ENCODE measurements around the gene HOXA3. TPM values are rescaled to one million over a fixed set of nuclear protein-coding genes. Genes with fewer than 3 reads are reported as not detected.
A peak's percentile ranks its signal among the peaks of the same experiment; 100 is the strongest.

The HOXA3 gene
- total RNA-seq, 2 donors from 2014 or later: not detected

DNA sequence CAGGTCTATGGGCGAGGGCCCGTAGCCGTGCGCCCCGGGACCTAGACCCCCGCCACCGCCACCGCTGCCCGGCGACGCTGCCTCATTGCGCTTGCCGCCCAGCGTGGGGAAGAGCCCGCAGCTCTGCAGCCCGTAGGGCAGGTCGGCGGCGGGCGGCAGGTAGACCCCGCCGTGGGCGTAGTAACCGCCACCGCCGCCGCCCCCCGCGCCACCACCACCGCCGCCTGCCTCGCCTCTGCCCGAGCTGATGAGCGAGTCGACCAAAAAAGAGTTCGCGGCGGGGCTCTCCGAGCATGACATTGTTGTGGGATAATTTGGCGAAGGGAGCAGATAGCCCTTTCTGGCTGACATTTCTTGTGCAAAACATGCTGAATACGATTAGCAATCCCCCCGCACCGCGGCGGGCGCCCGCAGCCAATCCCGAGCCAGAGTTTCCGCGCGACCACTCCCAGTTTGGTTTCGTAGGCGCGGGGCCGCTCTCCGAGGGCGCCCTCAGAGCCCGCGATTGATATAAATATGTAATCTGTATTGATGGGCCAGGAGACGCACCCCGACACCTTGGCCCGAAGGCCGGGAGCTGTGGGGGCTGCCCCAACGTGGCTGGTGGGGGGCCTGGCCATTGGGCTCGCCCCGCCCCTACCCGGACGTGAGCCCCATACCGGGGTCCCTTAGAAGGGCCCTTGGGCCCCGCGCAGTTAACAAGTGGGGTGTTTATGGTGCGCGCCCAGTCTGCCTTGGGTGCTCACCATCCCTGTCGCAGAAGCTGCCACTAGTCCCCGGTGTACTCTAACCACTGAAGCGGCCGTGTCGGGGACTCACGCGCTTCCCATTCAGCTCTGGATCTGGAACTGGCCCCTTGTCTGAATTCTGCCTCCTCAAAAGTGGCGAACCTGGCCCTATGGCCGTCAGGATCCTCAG lies 21.8 kb upstream of the HOXA3 start, which contains the start of gene HOXA10:
TSS of gene HOXA10 (minus strand) at position 365 of the 918 bp plus-strand sequence. CDS start at position 351, 14 bp downstream.
- DNase-seq (ENCODE audit: low spot score in 2 of 2) (peak in 1 of 2 donors; percentile 50), ATAC-seq (no peak)
- H3K27ac Mint-ChIP-seq: no peak within 1 kb of the TSS
- peaks cover 0 to 12% of the 10 kb centered on the region in 2 donors for H3K36me3 Mint-ChIP-seq
- H3K9me3 Mint-ChIP-seq: no peaks in the 10 kb centered on the region

DNA sequence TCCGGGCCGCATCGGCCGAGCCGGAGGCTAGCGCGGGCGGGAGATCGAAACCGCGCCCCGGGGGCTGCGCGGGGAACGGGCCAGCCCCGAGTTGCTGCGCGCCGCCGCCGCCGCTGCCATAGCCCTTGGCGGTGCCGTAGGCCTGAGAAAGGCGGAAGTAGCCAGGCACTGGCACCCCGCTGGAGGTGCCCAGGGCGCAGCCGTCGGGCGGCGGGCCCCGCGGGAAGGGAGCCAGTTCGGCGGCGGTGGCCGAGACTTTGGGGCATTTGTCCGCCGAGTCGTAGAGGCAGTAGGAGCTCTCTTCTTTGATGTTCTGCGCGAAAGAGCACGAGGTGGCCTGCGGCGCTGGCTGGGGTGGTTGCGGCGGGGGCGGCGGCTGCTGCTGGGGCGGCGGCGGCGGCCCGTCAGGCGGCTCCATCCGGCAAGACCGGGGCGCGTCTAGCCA lies 21.1 kb upstream of the HOXA3 start:
- Mint-ChIP-seq H3K9me3 (no peaks in the 10 kb centered on the region), H3K36me3 (peaks cover 0 to 17% of the 10 kb centered on the region in 2 donors), H3K27ac (no peak overlapping the region)
- ATAC-seq: peak; percentile 59 to 62
- peak in 1 of 2 donors; percentile 52 for DNase-seq (ENCODE audit: low spot score in 2 of 2)

DNA sequence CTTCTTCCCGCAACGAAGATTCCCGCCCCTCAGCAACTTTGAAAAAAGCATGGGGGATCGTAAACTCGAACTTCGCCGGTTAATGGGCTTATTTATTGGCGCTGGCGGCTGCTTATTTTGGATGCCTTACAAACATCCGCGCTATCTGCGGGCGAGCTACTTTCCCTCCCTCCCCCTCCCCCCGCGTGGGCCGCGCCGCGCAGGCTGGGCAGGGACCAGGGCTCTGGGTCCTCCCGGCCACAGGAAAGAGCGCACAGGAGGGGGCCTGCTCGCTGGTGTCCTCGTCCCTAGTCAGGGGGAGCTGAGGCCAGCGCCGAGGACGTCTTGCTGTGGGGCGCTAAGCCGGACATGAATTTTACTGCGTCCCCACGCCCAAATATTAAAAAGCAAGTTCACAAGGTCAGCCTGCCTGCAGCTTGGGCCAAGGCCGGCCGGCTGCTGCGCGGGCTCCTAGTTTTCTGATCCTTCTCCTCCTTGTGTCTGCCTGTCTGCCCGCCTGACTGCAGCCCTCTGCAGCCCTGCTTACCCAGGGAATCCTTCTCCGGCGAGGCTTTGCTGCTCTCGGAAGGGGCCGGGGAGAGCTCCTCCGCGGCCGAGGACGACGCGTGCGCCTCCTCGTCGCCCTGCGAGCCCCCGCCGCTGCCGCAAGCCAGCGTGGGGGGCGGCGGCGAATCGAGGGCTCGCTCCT lies 20.6 kb upstream of the HOXA3 start:
- Mint-ChIP-seq H3K27ac (no peak overlapping the region), H3K36me3 (peaks cover 0 to 19% of the 10 kb centered on the region in 2 donors), H3K9me3 (no peaks in the 10 kb centered on the region)
- DNase-seq (ENCODE audit: low spot score in 2 of 2) (peak in 1 of 2 donors; percentile 50), ATAC-seq (peak; percentile 17 to 33)

DNA sequence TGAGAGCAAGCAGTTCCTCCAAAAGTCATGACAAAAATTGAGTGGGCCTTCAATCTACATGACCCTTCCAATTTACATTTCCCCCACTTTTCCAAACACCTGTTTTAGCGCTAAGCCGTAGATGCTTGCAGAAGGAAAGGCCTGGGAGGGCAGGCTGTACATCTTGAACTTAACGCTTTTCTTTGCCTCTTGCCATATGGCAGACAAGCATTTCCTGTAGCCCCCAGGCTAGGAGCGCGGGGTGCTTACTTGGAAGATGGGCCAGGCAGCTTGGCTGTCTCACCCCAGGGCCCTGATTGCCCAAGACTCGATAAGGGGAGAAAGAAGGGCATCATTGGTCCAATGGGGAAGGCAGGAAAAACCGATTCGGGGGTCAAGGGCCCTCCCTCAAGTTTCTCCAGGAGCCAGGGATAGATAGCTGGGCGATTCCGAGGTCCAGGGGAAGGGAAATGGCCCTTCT lies 20.0 kb upstream of the HOXA3 start:
- peak in 1 of 2 donors; percentile 6 for DNase-seq (ENCODE audit: low spot score in 2 of 2)
- peaks cover 0 to 19% of the 10 kb centered on the region in 2 donors for H3K36me3 Mint-ChIP-seq
- no peaks in the 10 kb centered on the region for H3K9me3 Mint-ChIP-seq
- peak overlapping the region in 1 of 2 donors; percentile 94 for H3K27ac Mint-ChIP-seq
- ATAC-seq: no peak

DNA sequence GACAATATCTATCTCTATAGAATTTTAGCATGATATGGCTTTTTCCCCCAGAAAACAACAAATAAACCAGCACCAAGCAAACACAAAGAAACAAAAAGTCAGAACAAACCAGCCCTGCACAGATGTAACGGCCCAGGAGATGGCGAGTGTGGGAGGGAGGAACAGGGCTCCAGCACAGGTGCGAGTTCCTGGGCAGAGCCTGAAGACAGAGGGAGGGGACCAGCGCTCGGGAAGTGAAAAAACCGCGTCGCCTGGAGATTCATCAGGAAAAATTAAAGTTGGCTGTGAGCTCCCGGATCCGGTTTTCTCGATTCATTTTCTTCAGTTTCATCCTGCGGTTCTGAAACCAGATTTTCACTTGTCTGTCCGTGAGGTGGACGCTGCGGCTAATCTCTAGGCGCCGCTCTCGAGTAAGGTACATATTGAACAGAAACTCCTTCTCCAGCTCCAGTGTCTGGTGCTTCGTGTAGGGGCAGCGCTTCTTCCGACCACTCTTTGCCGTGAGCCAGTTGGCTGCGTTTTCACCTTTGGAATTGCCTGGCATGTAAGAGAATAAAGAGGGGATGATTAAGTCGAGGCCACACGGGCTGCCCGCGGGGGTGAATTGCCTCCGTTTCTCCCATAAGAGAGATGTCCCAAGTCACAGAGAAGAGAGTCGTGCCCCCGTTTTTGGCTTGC lies 19.4 kb upstream of the HOXA3 start:
- Mint-ChIP-seq H3K27ac (peak overlapping the region in 1 of 2 donors; percentile 94), H3K9me3 (no peaks in the 10 kb centered on the region), H3K36me3 (peaks cover 0 to 19% of the 10 kb centered on the region in 2 donors)
- DNase-seq (ENCODE audit: low spot score in 2 of 2): no peak
- ATAC-seq: no peak

DNA sequence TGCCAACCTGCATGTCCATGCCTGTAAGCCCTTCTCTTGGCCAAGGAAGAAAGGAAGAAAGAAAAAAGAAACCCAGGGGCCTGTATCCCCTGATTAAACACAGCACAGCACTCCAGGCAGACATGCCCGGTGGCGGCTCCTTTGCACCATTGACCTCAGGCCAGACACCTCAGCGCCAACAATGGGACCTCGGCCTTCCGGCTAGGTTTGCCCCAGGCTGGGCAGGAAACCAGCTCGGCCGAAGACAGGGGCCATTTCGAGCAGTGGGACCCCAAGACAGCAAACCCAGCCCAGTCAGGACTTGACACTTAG lies 18.9 kb upstream of the HOXA3 start:
- ATAC-seq: no peak
- no peaks in the 10 kb centered on the region for H3K9me3 Mint-ChIP-seq
- H3K36me3 Mint-ChIP-seq: peaks cover 0 to 19% of the 10 kb centered on the region in 2 donors
- H3K27ac Mint-ChIP-seq: peak overlapping the region in 1 of 2 donors; percentile 36
- DNase-seq (ENCODE audit: low spot score in 2 of 2): no peak

DNA sequence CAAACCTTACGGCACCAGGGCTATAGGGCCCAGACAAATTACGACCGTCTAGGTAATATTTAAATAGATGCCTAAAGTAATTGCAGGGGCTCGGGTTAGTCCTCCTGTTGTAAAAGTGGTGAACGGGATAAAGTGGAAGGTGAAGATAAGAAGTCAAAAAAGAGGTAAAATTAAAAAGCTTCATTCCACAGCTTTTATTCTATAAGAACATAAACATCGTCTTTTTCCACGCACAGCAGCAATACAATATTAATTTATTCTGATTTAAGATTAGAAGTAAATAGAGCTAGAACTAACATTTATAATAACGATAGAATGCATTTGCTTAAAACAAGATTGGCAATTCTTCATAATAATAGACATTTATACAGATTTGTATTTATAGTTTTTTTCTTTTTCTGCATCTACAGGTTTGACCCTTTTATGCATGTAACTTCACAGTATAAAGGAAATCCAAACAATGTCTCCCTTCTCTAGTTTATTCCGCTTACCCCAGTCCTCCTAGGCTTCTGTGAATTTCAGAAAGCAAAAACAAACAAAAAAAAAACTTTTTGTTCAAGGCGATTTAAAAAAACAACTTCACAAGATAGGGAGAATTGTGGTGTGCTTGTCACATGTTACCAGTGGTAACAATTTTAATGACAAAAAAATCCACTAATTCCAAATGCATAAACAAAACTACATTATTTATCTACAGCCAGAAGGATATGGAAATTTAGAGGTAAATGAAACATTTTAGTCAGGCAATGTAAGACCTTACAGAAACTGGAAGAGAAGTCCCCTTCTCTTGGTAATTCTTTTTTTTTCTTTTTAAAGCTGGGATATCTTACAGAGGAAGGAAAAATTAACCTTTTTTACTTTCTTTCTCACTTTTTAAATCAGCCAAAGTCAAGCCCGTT lies 18.3 kb upstream of the HOXA3 start:
- no peak for ATAC-seq

DNA sequence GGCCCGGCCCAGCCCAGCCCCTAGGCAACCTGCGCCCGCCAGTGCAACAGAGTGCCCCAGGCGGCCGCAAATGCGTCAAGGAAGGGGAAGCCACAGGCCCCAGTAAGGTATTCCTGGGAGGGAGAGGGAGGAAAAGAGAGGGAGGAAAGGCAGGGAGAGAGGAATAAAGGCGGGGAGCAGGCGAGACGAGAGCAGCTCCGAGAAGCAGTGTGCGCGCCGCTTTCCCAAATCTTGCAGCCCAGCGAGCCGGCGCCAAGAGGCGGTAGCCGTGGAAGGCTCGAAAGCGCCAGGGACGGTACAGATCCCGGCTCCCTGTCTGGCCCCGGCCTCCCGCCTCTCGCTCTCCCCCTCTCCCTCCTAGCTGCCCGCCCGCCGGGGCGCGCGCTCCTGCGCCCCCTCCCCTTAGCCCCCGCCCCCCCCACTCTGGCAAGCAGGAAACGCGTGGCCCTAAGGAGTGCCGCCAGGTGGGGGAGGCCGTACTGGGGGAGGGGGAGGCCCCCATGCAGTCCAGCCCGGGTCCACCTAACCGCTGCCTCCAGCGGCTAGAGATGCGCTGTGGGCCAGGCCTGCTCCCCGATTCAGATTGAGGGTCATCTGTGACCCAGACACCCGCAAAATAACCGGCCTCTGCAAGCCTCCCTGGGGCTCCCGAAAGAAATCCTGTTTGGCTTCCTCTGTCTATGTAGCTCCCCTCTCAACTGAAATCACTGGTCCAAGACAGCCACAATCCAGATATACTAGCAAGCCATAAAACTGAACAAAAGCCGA lies 17.5 kb upstream of the HOXA3 start:
- Mint-ChIP-seq H3K9me3 (no peaks in the 10 kb centered on the region), H3K36me3 (peaks cover 0 to 19% of the 10 kb centered on the region in 2 donors), H3K27ac (no peak overlapping the region)
- DNase-seq (ENCODE audit: low spot score in 2 of 2) (no peak), ATAC-seq (no peak)

More for the DNA sequence above, 18.3 kb upstream of the HOXA3 start:
- H3K27ac Mint-ChIP-seq: peak overlapping the region in 1 of 2 donors; percentile 36
- H3K36me3 Mint-ChIP-seq: peaks cover 0 to 19% of the 10 kb centered on the region in 2 donors
- no peak for DNase-seq (ENCODE audit: low spot score in 2 of 2)
- H3K9me3 Mint-ChIP-seq: no peaks in the 10 kb centered on the region

DNA sequence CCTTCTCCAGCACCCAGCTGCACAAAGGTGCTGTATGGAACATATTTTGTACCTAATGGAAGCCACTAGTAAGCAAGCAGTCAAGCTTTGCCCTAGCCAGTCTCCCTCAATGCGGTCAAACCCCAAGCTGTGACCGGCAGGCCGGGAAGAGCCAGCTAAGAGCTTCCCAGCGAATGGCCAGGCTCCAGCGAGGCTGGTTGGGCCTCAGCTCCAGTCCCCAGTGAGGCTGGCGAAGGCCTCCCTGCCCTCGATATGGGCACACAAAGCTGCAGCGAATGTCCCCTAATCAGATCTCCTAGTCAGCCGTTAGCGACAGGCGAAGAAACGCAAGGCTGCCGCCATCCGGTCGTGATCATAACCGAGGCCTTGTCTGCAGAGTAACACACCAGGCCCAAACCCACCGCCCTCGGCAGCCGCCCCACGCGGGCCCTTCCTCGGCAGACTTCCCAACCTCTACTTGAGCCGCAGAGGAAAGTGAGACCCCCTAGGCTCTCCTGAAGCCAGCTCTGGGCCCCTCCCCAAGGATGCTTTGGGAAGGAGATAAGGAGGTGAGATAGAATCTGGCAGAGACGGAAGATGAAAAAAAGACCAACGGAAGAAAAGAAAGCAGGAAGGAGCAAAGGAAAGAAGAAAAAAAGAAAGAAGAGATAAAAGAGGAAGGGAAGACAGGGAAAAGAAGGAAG lies 16.0 kb upstream of the HOXA3 start:
- peak in 1 of 2 donors; percentile 59 for ATAC-seq
- Mint-ChIP-seq H3K27ac (peak overlapping the region in 1 of 2 donors; percentile 58), H3K9me3 (no peaks in the 10 kb centered on the region), H3K36me3 (peaks cover 0 to 19% of the 10 kb centered on the region in 2 donors)
- DNase-seq (ENCODE audit: low spot score in 2 of 2): no peak

DNA sequence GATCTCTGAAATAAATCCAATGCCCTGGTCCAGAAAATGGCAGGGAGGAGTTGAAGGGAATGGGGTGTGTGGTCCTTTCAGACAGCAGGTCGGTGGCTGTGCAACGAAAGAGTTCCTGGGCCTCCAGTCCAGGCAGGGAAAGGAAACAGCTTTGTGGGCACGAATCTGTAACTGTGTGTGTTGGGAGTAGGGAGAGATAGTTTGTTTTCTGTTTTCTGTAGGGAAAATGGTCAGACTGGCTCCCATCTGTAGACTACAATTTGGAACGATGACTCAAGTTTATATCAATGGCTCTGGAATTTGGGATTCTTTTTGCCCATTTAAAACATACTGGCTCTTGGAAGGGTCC lies 15.5 kb upstream of the HOXA3 start:
- Mint-ChIP-seq H3K27ac (peak overlapping the region in 1 of 2 donors; percentile 93), H3K36me3 (peaks cover 0 to 19% of the 10 kb centered on the region in 2 donors), H3K9me3 (no peaks in the 10 kb centered on the region)
- DNase-seq (ENCODE audit: low spot score in 2 of 2) (no peak), ATAC-seq (no peak)

DNA sequence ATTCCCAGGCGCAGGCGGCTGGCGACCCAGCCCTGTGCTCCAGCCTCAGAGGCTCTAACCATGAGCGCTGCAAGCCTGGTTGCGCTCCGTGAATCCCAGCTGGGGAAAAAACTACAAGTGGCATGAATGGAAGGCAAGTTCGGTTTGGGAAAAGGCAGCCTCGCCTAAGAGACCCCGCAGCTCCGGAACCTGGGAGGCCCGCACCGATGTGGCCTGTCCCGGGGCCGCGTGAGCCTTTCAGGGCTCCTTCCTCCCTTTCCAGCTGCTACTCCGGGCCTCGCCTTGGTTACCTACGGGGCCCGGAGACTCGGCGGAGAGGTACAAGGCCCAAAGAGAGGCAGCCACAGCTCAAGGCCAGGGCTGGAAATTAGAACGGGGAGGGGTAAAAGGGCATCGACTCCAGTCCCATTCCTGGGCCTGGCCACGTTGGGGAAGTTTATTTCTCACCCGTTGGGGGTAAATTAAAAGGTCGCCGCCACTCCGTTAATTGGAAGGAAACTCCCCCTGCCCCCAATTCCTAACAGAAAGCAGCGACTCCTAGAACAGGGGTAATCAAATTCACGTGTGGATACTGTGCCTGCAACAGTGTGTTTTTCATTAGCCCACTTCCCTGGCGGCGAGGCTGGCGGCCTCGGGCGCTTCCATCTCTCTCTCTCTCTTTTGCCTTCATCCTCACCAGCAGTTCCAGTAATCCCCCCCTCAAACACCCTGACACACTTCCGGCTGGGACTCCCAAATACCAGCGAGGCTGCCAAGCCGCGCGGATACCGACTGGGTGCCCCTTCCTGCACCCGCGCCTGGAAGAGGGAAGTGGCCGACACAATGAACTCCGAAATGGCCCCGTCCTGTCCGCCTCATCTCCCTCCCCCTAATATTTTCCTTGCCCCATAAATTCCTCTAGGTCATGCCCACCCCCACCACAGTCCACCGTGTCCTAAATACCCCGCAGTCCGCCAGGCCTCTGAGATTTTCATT lies 14.4 kb upstream of the HOXA3 start:
- H3K9me3 Mint-ChIP-seq: no peaks in the 10 kb centered on the region
- peaks cover 0 to 13% of the 10 kb centered on the region in 2 donors for H3K36me3 Mint-ChIP-seq
- peak overlapping the region in 1 of 2 donors; percentile 93 for H3K27ac Mint-ChIP-seq
- no peak for DNase-seq (ENCODE audit: low spot score in 2 of 2)
- ATAC-seq: no peak

DNA sequence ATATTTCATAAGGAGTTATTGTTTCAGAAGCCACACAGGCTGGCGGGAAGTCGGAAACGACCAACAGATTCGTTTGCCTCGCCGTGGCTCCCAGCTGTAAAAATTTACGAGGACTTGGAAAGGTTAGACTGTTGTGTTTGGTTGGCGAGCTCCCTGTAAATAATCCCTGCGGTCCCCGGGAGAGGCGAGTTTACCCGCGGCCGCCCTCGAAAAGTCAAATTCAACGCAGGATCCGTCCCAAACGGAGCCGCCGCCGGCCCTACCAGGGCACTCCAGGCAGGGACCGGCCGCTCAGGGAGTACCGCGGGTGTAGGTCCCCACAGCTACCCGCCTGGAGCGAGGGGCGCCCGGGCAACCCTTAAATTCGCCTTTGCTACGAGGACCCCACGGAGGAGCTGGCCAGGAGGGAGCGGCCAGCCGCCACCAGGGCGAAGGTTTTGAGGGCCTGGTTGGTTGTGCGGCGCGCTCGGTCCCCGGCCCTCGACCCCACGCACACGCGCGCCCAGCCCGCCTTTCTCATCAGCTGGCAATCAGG lies 13.7 kb upstream of the HOXA3 start:
- Mint-ChIP-seq H3K36me3 (peaks cover 0 to 7% of the 10 kb centered on the region in 2 donors), H3K9me3 (no peaks in the 10 kb centered on the region), H3K27ac (peak overlapping the region in 1 of 2 donors; percentile 94)
- no peak for DNase-seq (ENCODE audit: low spot score in 2 of 2)
- no peak for ATAC-seq

DNA sequence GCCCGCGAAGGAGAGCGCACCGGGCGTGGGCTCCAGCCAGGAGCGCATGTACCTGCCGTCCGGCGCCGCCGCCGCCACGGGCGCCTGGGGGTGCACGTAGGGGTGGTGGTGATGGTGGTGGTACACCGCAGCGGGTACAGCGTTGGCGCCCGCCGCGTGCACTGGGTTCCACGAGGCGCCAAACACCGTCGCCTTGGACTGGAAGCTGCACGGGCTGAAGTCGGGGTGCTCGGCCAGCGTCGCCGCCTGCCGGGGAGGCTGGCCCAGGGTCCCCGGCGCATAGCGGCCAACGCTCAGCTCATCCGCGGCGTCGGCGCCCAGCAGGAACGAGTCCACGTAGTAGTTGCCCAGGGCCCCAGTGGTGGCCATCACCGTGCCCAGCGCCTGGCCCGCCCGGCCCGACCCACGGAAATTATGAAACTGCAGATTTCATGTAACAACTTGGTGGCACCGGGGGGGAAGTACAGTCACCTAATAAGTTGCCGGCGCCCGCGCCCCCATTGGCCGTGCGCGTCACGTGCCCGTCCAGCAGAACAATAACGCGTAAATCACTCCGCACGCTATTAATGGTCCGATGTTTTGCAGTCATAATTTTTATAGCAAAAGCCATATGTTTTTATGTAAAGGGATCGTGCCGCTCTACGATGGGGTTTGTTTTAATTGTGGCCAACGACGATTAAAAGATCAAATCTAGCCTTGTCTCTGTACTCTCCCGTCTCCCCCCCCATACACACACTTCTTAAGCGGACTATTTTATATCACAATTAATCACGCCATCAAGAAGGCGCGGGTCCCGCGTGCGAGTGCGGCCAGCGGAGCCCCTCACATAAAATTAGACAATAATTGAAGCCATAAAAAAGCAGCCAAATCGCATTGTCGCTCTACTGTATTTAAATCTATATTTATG lies 13.0 kb upstream of the HOXA3 start, which contains the start of gene HOXA9:
TSS of gene HOXA9 (minus strand) at position 449 of the 907 bp plus-strand sequence. CDS start at position 369, 80 bp downstream.
- DNase-seq (ENCODE audit: low spot score in 2 of 2): no peak
- no peak for ATAC-seq
- H3K27ac Mint-ChIP-seq: peak within 1 kb of the TSS in 1 of 2 donors; percentile 94
- H3K36me3 Mint-ChIP-seq: peaks cover 0 to 7% of the 10 kb centered on the region in 2 donors
- H3K9me3 Mint-ChIP-seq: no peaks in the 10 kb centered on the region

Measured in activated naive CD4-positive, alpha-beta T cell treated with anti-CD3 and anti-CD28 coated beads, Interleukin-2, amount 50 U/mL, for 72 hours (primary cell).